A549 (cell line): ENCODE measurements around the gene TBL1XR1. TPM values are rescaled to one million over a fixed set of nuclear protein-coding genes. Genes with fewer than 3 reads are reported as not detected.

Experiments used
- ATAC-seq, 2 experiments: fragments of 200-7000 bp in 1 of 2; fragments of >200 bp in 1 of 2; cut with Nextera tagmentation in 1 of 2; cut with Tn5 transposase in 1 of 2; 3 replicates each; pipeline versions ENCODE4 v1.8.0 to v1.9.1; 2018 to 2020; ENCODE audit warnings: mild to moderate bottlenecking in 1 of 2, moderate library complexity in 1 of 2
- CTCF ChIA-PET: fragments of 300-600 bp; sonication (Branson Sonifier 250); formaldehyde crosslinking; extraction: SDS; loops from one replicate; lab custom pipeline; 2021; ENCODE audit warnings: antibody characterized with exemption, inconsistent platforms; lab: Yijun Ruan, JAX
- POLR2A ChIA-PET: fragments of 350-600 bp; formaldehyde crosslinking; extraction: SDS; loops from one replicate; lab custom pipeline; 2021; ENCODE audit warnings: antibody characterized with exemption, inconsistent platforms; lab: Yijun Ruan, JAX
- DNase-seq, 2 experiments: peaks; one replicate each; pipeline versions ENCODE4 v3.0.0 to v3.0.0-alpha.2; 2011 to 2016; ENCODE audit warnings: low read depth in 1 of 2, low spot score in 1 of 2
- FAIRE-seq: peaks from 2 replicates; lab custom pipeline; 2011; peaks lifted over from hg19 to GRCh38; lab: Jason Lieb, UNC
- H3K27ac ChIP-seq, 2 experiments: fragments of >200 bp; sonication (Bioruptor Twin); formaldehyde crosslinking; 3 replicates each; pipeline ENCODE4 v1.5.1; 2016 to 2017
- H3K4me1 ChIP-seq: fragments of >200 bp; sonication (Bioruptor Twin); formaldehyde crosslinking; 3 replicates; pipeline ENCODE4 v1.6.1; 2016
- H3K4me2 ChIP-seq: fragments of >200 bp; sonication (Bioruptor Twin); formaldehyde crosslinking; 3 replicates; pipeline ENCODE4 v1.6.1; 2016
- H3K4me3 ChIP-seq: fragments of >200 bp; sonication (Bioruptor Twin); formaldehyde crosslinking; 3 replicates; pipeline ENCODE4 v1.5.1; 2016
- H3K9me3 ChIP-seq: fragments of >200 bp; sonication (Bioruptor Twin); formaldehyde crosslinking; 3 replicates; pipeline ENCODE4 v1.6.1; 2016
- ATOH8 ChIP-seq: fragments of 250-450 bp; sonication (Bioruptor Pico); IDR thresholded peaks from 2 replicates; pipeline ENCODE4 v1.5.0; 2020; ENCODE audit warnings: low read depth, mild to moderate bottlenecking, moderate library complexity
- BCL3 ChIP-seq: fragments of >200 bp; sonication (Bioruptor Twin); formaldehyde crosslinking; IDR thresholded peaks from 3 replicates; pipeline ENCODE4 v1.6.1; 2016
- CEBPB ChIP-seq, 2 experiments: fragments of >200 bp in 1 of 2; sonication (Bioruptor Twin) in 1 of 2; formaldehyde crosslinking in 1 of 2; IDR thresholded peaks; 2 replicates each; pipeline ENCODE4 v1.6.1; 2012 to 2016
- EHF ChIP-seq: fragments of 250-450 bp; sonication (Bioruptor Pico); IDR thresholded peaks from 2 replicates; pipeline ENCODE4 v1.5.0; 2020; ENCODE audit warnings: mild to moderate bottlenecking
- EP300 ChIP-seq, 2 experiments: fragments of >200 bp; sonication (Bioruptor Twin); formaldehyde crosslinking; IDR thresholded peaks; 2 replicates in 1 of 2; 3 replicates in 1 of 2; pipeline ENCODE4 v1.6.1; 2016 to 2017
- ESRRA ChIP-seq: fragments of 150-350 bp; IDR thresholded peaks from 2 replicates; pipeline ENCODE4 v1.6.1; 2014; ENCODE audit warnings: mild to moderate bottlenecking, low read length, borderline replicate concordance
- FOSB ChIP-seq: fragments of 250-450 bp; sonication (Bioruptor Pico); IDR thresholded peaks from 2 replicates; pipeline ENCODE4 v1.5.0; 2020; ENCODE audit warnings: mild to moderate bottlenecking, moderate library complexity
- FOXS1 ChIP-seq: fragments of 250-450 bp; sonication (Bioruptor Pico); IDR thresholded peaks from 2 replicates; pipeline ENCODE4 v1.5.0; 2020; ENCODE audit warnings: mild to moderate bottlenecking, moderate library complexity
- GATA3 ChIP-seq: IDR thresholded peaks from 2 replicates; pipeline ENCODE4 v1.6.1; 2012; ENCODE audit warnings: borderline replicate concordance
- HDAC2 ChIP-seq: fragments of 200-600 bp; sonication (generic); IDR thresholded peaks from 2 replicates; pipeline ENCODE4 v1.6.1; 2016
- HOXB13 ChIP-seq: fragments of 250-450 bp; sonication (Bioruptor Pico); IDR thresholded peaks from 2 replicates; pipeline ENCODE4 v1.5.0; 2020; ENCODE audit warnings: low read depth, mild to moderate bottlenecking, moderate library complexity
- JUN ChIP-seq, 2 experiments: fragments of >200 bp; sonication (Bioruptor Twin); formaldehyde crosslinking; IDR thresholded peaks; 2 replicates in 1 of 2; 3 replicates in 1 of 2; pipeline ENCODE4 v1.6.1; 2016 to 2017
- JUNB ChIP-seq: fragments of >200 bp; sonication (Bioruptor Twin); formaldehyde crosslinking; IDR thresholded peaks from 2 replicates; pipeline ENCODE4 v1.6.1; 2016
- KDM1A ChIP-seq: fragments of 200-600 bp; sonication (generic); IDR thresholded peaks from 2 replicates; pipeline ENCODE4 v1.6.1; 2016; ENCODE audit warnings: low read depth, mild to moderate bottlenecking
- KDM5A ChIP-seq: fragments of 200-600 bp; sonication (generic); IDR thresholded peaks from 2 replicates; pipeline ENCODE4 v1.6.1; 2016; ENCODE audit warnings: antibody characterized with exemption, mild to moderate bottlenecking
- MAFK ChIP-seq: fragments of 450-650 bp; IDR thresholded peaks from 2 replicates; pipeline ENCODE4 v1.6.1; 2014; ENCODE audit not compliant: partially characterized antibody
- MAZ ChIP-seq: fragments of 150-350 bp; IDR thresholded peaks from 2 replicates; pipeline ENCODE4 v1.6.1; 2014; ENCODE audit warnings: antibody characterized with exemption, low read depth, low read length, borderline replicate concordance
- MYC ChIP-seq: IDR thresholded peaks from 2 replicates; pipeline ENCODE4 v1.6.1; 2012; ENCODE audit warnings: mild to moderate bottlenecking, inconsistent platforms, low read length, improper control_type of control experiment, borderline replicate concordance
- NFE2L2 ChIP-seq: fragments of 150-350 bp; conservative IDR thresholded peaks from 2 replicates; pipeline ENCODE4 v1.6.1; 2014; ENCODE audit warnings: low read length
- NPAS2 ChIP-seq: fragments of 250-450 bp; sonication (Bioruptor Pico); IDR thresholded peaks from 2 replicates; pipeline ENCODE4 v1.8.0; 2022; ENCODE audit warnings: mild to moderate bottlenecking, moderate library complexity, borderline replicate concordance
- PHF8 ChIP-seq: fragments of 200-600 bp; sonication (generic); IDR thresholded peaks from 2 replicates; pipeline ENCODE4 v1.6.1; 2016; ENCODE audit warnings: low read depth, mild to moderate bottlenecking, antibody characterized with exemption, moderate library complexity, borderline replicate concordance
- POLR2AphosphoS2 ChIP-seq: conservative IDR thresholded peaks from 2 replicates; pipeline ENCODE4 v1.6.1; 2012; ENCODE audit warnings: low read length, improper control_type of control experiment, inconsistent platforms
- RFX5 ChIP-seq: fragments of 450-650 bp; IDR thresholded peaks from 2 replicates; pipeline ENCODE4 v1.7.1; 2014; ENCODE audit warnings: antibody characterized with exemption, mild to moderate bottlenecking, moderate library complexity
- SMC3 ChIP-seq: fragments of >200 bp; sonication (Bioruptor Twin); formaldehyde crosslinking; IDR thresholded peaks from 3 replicates; pipeline ENCODE4 v1.6.1; 2018; ENCODE audit warnings: inconsistent platforms
- USF2 ChIP-seq: fragments of 450-650 bp; IDR thresholded peaks from 2 replicates; pipeline ENCODE4 v1.6.1; 2014; ENCODE audit warnings: antibody characterized with exemption
- ZC3H11A ChIP-seq: fragments of 450-650 bp; IDR thresholded peaks from 2 replicates; pipeline ENCODE4 v1.6.1; 2014; ENCODE audit warnings: antibody characterized with exemption, mild to moderate bottlenecking
- ZFP36 ChIP-seq: fragments of 450-650 bp; IDR thresholded peaks from 2 replicates; pipeline ENCODE4 v1.6.1; 2014; ENCODE audit warnings: borderline replicate concordance; ENCODE audit not compliant: partially characterized antibody
- ZSCAN20 ChIP-seq: fragments of 250-450 bp; sonication (Bioruptor Pico); IDR thresholded peaks from 2 replicates; pipeline ENCODE4 v1.8.0; 2022; ENCODE audit warnings: mild to moderate bottlenecking, moderate library complexity
- WGBS: methylation state at CpG from one replicate; pipeline ENCODE4 v1.1.6; 2017; ENCODE audit errors: missing lambda C conversion rate; 5-methylcytosine and 5-hydroxymethylcytosine counted together
- polyA plus RNA-seq, 4 experiments: library from polyadenylated mRNA; depleted of rRNA in 3 of 4; stranded (reverse); fragments of >200 nt; fragmentation: RNase III in 1 of 4; extraction: RNeasy Plus Mini Kit Qiagen cat#74134 plus additional on column Dnase treatment in 1 of 4; gene quantifications; 2 replicates in 3 of 4; 3 replicates in 1 of 4; pipeline ENCODE4 v1.2.3, GENCODE V29; 2011 to 2017

The TBL1XR1 gene
- polyA plus RNA-seq, 2 of the 4 experiments (the other 2 are of a cell fraction), result 41.4 to 106 TPM

- no peak for TF ChIP-seq ATOH8
- TF ChIP-seq ZSCAN20 (CRISPR knock-in tag), result no peak
- TF ChIP-seq USF2, result no peak
These were observed 220.0 kb downstream of the TBL1XR1 start (continued) for GRCh38 chr3:176977331-176977730.

GRCh38 chr3:176976586-176976985 is 220.7 kb downstream of the TBL1XR1 start:
- no peak for TF ChIP-seq JUN (IDR thresholded peaks at IDR 0.05)
- TF ChIP-seq ZFP36, result no peak
- TF ChIP-seq FOSB (CRISPR knock-in tag), result no peak
- no peak for TF ChIP-seq NFE2L2
- TF ChIP-seq KDM5A, result no peak
- TF ChIP-seq MAFK, result no peak
- TF ChIP-seq FOXS1 (CRISPR knock-in tag), result no peak
- TF ChIP-seq RFX5, result no peak
- TF ChIP-seq ZC3H11A, result no peak
- no peak for TF ChIP-seq GATA3
- TF ChIP-seq HOXB13 (CRISPR knock-in tag), result no peak
- no peak for TF ChIP-seq MYC
- no peak for TF ChIP-seq MAZ
- TF ChIP-seq JUNB, result no peak
- no peak for TF ChIP-seq POLR2AphosphoS2
- CTCF ChIA-PET, result interaction anchor here (0.7 kb wide), 1 partner anchor 852 kb away, joined by 3 read pairs; no protein-coding TSS in a partner anchor
- Histone ChIP-seq H3K27ac (no peak overlapping the region), H3K9me3 (no peaks in the 10 kb centered on the region), H3K4me2 (no peak overlapping the region), H3K4me1 (no peaks in the 10 kb centered on the region), H3K4me3 (no peak overlapping the region)
- POLR2A ChIA-PET, result no interaction called here
- FAIRE-seq (no peak), DNase-seq (no peak), ATAC-seq (no peak)
- 82% methylated on average over 10 of the region's 10 CpGs for WGBS

GRCh38 chr3:176974279-176974678 is 223.0 kb downstream of the TBL1XR1 start:
- no peaks in the 10 kb centered on the region for H3K4me1 ChIP-seq
- H3K9me3 ChIP-seq, result no peaks in the 10 kb centered on the region
- TF ChIP-seq ZSCAN20 (CRISPR knock-in tag) (no peak), NPAS2 (CRISPR knock-in tag) (no peak), BCL3 (no peak), EHF (no peak), FOXS1 (CRISPR knock-in tag) (no peak), JUNB (no peak), PHF8 (no peak), JUN (IDR thresholded peaks at IDR 0.05) (no peak), MAZ (no peak), HDAC2 (no peak), EP300 (IDR thresholded peaks at IDR 0.05) (no peak), KDM1A (no peak), GATA3 (no peak), CEBPB (IDR thresholded peaks at IDR 0.05) (no peak), MYC (no peak), RFX5 (no peak), SMC3 (no peak), ESRRA (no peak)
- ATAC-seq (no peak), FAIRE-seq (no peak), DNase-seq (no peak)
- ChIA-PET CTCF (interaction anchor here (1.3 kb wide), 1 partner anchor 1562 kb away, joined by 4 read pairs; the partner anchor contains the start of gene KCNMB2), POLR2A (no interaction called here)
- no peak overlapping the region for H3K4me3 ChIP-seq
- 86% methylated on average over 4 of the region's 4 CpGs for WGBS
- no peak overlapping the region for H3K27ac ChIP-seq
- H3K4me2 ChIP-seq, result no peak overlapping the region
